Gastroesophageal sphincter (tissue), 4 donors: ENCODE data around the gene MISP. TPM values are rescaled to one million over a fixed set of nuclear protein-coding genes. Genes with fewer than 3 reads are reported as not detected.
"Not testable (repeated sequence)": the region's sequence is repeated elsewhere in the genome, so short reads cannot be mapped to it uniquely, and the experiment has no call there.

Experiments used
- ATAC-seq: fragments of 150-250 bp; one replicate; pipeline ENCODE4 v1.9.1; 2016; ENCODE audit warnings: mild to moderate bottlenecking, moderate library complexity
- H3K27ac ChIP-seq, 4 donors: fragments of 200-600 bp; sonication (generic) in 3 of 4; 1 replicate in 3 of 4; 2 replicates in 1 of 4; pipeline ENCODE4 v1.5.1; 2016 to 2019
- H3K27me3 ChIP-seq: fragments of 200-600 bp; sonication (generic); one replicate; pipeline ENCODE4 v1.5.1; 2019
- H3K36me3 ChIP-seq, 2 donors: fragments of 200-600 bp; sonication (generic); one replicate each; pipeline ENCODE4 v1.5.1; 2019; ENCODE audit warnings: control low read depth in 1 of 2
- H3K4me1 ChIP-seq, 3 donors: fragments of 200-600 bp; sonication (generic); 1 replicate in 2 of 3; 2 replicates in 1 of 3; pipeline ENCODE4 v1.5.1; 2016 to 2019; ENCODE audit warnings: control low read depth in 2 of 3
- H3K4me3 ChIP-seq, 2 donors: fragments of 200-600 bp; sonication (generic); one replicate each; pipeline ENCODE4 v1.5.1; 2019; ENCODE audit warnings: mild to moderate bottlenecking in 1 of 2, moderate library complexity in 1 of 2
- H3K9me3 ChIP-seq, 3 donors: fragments of 200-600 bp; sonication (generic); one replicate each; pipeline ENCODE4 v1.5.1; 2017 to 2019; ENCODE audit warnings: control low read depth in 2 of 3
- EP300 ChIP-seq: sonication (generic); formaldehyde crosslinking; IDR thresholded peaks from one replicate; pipeline ENCODE4 v1.6.1; 2017; ENCODE audit warnings: antibody characterized with exemption, mild to moderate bottlenecking
- POLR2A ChIP-seq, 2 donors: fragments of 450-650 bp; IDR thresholded peaks; one replicate each; pipeline ENCODE4 v1.6.1; 2017; ENCODE audit warnings: antibody characterized with exemption in 2 of 2, mild to moderate bottlenecking in 2 of 2, moderate library complexity in 1 of 2
- POLR2AphosphoS5 ChIP-seq: sonication (generic); formaldehyde crosslinking; IDR thresholded peaks from one replicate; pipeline ENCODE4 v1.6.1; 2017; ENCODE audit warnings: antibody characterized with exemption
- WGBS, 2 donors: methylation state at CpG; one replicate each; pipeline ENCODE4 v1.1.5; 2018; ENCODE audit warnings: low coverage in 1 of 2; 5-methylcytosine and 5-hydroxymethylcytosine counted together
- total RNA-seq, 4 donors: library from RNA; depleted of rRNA; stranded (reverse); fragments of >200 nt; gene quantifications; one replicate each; pipeline ENCODE4 v1.1.0, GENCODE V29; 2016
- TF ChIP-seq, protein P1 (sequence below), 4 experiments: fragments of 200-600 bp in 2 of 4; fragments of 450-650 bp in 2 of 4; sonication (generic) in 1 of 4; IDR thresholded peaks; one replicate each; pipeline ENCODE4 v1.5.1; 2017 to 2019; ENCODE audit warnings: antibody characterized with exemption in 4 of 4, mild to moderate bottlenecking in 2 of 4, moderate library complexity in 2 of 4

The MISP gene, protein sequence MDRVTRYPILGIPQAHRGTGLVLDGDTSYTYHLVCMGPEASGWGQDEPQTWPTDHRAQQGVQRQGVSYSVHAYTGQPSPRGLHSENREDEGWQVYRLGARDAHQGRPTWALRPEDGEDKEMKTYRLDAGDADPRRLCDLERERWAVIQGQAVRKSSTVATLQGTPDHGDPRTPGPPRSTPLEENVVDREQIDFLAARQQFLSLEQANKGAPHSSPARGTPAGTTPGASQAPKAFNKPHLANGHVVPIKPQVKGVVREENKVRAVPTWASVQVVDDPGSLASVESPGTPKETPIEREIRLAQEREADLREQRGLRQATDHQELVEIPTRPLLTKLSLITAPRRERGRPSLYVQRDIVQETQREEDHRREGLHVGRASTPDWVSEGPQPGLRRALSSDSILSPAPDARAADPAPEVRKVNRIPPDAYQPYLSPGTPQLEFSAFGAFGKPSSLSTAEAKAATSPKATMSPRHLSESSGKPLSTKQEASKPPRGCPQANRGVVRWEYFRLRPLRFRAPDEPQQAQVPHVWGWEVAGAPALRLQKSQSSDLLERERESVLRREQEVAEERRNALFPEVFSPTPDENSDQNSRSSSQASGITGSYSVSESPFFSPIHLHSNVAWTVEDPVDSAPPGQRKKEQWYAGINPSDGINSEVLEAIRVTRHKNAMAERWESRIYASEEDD
- total RNA-seq, result under 1 TPM in 1 of 4 donors, not detected in 3; 0.52 TPM

DNA sequence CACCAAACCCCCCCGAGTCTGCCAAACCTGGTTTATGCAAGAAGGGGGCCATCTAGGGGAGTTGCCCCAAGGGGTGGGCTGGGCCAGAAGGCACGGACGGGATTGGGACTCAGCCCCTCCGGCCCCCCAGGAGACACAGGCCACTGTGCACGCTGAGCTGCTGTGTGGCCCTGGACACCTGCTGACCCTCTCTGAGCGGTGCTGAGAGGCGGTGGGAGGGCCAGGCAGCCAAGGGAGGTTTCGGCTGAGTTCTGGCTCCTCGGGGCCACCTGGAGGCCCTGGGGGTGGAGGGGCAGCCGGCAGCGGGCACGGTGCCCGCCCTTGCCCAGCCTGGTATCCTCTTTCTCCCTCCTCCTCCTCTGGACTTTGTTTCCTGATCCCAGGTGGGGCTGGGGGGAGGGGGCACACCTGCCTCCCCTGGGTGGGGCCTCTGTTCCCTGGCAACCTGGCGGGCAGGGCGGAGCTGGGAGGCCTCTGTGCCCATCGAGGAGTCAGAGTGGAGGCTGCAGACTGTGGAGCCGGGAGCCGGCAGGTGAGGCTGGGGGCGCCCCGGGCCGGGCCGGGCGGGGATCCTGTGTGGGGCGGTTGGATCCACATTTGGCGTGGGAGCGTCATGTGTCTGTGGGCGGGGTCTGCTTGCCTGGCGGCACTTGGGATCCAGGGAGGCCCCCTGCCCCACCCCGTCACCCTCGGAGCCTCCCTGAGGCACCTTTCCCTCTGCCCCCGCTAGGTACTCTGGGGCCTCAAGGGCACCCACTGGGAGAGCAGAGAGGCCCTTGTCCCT, at the start of gene MISP:
MISP (plus strand) TSS at position 473 of the 784 bp plus-strand sequence. CDS start 5,835 bp downstream, outside the sequence.
- TF ChIP-seq EP300, result no peak
- no peak for TF ChIP-seq POLR2AphosphoS5
- TF ChIP-seq POLR2A (IDR thresholded peaks at IDR 0.05), result no peak
- TF ChIP-seq, protein P1, sequence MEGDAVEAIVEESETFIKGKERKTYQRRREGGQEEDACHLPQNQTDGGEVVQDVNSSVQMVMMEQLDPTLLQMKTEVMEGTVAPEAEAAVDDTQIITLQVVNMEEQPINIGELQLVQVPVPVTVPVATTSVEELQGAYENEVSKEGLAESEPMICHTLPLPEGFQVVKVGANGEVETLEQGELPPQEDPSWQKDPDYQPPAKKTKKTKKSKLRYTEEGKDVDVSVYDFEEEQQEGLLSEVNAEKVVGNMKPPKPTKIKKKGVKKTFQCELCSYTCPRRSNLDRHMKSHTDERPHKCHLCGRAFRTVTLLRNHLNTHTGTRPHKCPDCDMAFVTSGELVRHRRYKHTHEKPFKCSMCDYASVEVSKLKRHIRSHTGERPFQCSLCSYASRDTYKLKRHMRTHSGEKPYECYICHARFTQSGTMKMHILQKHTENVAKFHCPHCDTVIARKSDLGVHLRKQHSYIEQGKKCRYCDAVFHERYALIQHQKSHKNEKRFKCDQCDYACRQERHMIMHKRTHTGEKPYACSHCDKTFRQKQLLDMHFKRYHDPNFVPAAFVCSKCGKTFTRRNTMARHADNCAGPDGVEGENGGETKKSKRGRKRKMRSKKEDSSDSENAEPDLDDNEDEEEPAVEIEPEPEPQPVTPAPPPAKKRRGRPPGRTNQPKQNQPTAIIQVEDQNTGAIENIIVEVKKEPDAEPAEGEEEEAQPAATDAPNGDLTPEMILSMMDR (IDR thresholded peaks at IDR 0.05), result no peak
- Histone ChIP-seq H3K27ac (no peak within 1 kb of the TSS), H3K4me1 (no peaks in the 10 kb centered on the region), H3K36me3 (peaks cover 0 to 24% of the 10 kb centered on the region in 2 donors), H3K9me3 (peaks cover 0 to 19% (median 2%) of the 10 kb centered on the region in 3 donors), H3K27me3 (peaks cover 53% of the 10 kb centered on the region), H3K4me3 (no peak within 1 kb of the TSS)
- ATAC-seq, result no peak
- no CpG with 5 or more reads among the region's 31 CpGs for WGBS, 2 donors

DNA sequence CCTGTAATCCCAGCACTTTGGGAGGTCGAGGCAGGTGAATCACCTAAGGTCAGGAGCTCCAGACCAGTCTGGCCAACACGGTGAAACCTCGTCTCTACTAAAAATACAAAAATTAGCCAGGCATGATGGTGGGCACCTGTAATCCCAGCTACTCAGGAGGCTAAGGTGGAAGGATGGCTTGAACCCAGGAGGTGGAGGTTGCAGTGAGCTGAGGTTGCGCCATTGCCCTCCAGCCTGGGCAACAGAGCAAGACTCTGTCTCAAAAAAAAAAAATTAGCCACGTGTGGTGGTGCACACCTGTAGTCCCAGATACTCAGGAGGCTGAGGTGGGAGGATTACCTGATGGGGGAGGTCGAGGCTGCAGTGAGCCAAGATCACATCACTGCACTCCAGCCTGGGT, 48.1 kb upstream of the MISP start:
- not testable (repeated sequence) for ATAC-seq, H3K36me3 ChIP-seq, H3K27ac ChIP-seq, H3K9me3 ChIP-seq
- 73 to 74% methylated on average over 5 to 6 of the region's 6 CpGs for WGBS, 2 donors
- peaks cover 0 to 24% (median 0%) of the 10 kb centered on the region in 3 donors for H3K4me1 ChIP-seq
- H3K4me3 ChIP-seq, result peak overlapping the region in 1 of 2 donors; percentile 26
- H3K27me3 ChIP-seq, result peaks cover 36% of the 10 kb centered on the region

DNA sequence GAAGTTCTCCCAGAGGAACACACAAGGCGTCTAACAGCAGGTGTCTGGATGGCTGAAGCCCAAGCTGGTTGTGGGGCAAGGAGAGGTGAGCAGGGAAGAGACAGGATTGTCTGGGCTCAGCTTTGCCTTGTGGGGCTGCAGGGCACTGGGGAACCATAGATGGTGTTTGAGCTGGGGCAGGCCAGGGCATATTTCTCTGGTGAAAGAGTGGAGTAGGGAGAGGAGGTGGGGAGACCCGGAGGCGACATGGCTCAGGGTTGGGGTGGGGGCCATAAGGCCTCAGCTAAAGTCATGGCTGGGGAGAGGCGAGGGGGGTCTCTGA, 47.6 kb upstream of the MISP start:
- Histone ChIP-seq H3K4me3 (peak overlapping the region in 1 of 2 donors; percentile 26), H3K9me3 (no peaks in the 10 kb centered on the region), H3K27ac (peak overlapping the region in 2 of 4 donors; percentile 37 to 46), H3K36me3 (no peaks in the 10 kb centered on the region), H3K4me1 (peaks cover 0 to 29% (median 3%) of the 10 kb centered on the region in 3 donors), H3K27me3 (peaks cover 36% of the 10 kb centered on the region)
- ATAC-seq, result no peak
- 49 to 50% methylated on average over 2 to 3 of the region's 4 CpGs for WGBS, 2 donors
- TF ChIP-seq POLR2A (IDR thresholded peaks at IDR 0.05) (no peak), POLR2AphosphoS5 (no peak), EP300 (no peak)
- TF ChIP-seq, protein P1 (IDR thresholded peaks at IDR 0.05), result no peak

DNA sequence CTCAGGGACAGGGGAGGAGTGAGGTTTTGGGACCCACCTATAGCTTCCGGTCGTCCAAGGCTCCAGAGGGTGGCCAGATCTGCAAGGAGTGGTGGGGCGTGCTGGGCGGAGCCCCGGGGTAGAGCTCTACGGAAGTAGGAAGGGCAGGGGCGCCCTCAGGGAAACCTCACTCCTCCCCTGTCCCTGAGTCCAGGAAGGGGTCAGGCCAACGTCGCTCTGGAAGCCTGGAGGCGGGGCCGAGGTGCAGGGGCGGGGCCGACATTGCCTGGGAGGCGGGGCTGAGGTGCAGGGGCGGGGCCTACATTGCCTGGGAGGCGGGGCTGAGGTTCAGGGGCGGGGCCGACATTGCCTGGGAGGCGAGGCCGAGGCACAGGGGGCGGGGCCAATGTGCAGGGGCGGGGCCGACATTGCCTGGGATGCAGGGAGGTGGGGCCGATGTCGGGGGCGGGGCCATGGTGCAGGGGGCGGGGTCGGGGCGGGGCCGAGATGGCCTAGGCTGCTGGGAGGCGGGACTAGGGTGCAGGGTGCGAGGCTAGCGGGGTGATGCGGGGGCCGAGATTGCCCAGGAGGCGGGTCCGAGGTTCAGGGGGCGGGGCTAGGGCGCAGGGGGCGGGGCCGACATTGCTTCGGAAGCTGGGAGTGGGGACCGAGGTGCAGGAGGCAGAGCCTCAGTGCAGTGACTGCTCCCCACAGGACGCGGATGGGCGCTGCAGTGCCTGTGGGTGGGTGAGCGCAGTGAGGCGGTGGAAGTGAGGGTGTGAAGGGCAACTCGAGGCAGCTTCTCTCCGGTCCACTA, 47.1 kb upstream of the MISP start:
- 9 to 11% methylated on average over 11 to 19 of the region's 50 CpGs for WGBS, 2 donors
- Histone ChIP-seq H3K27ac (peak overlapping the region in 2 of 4 donors; percentile 37 to 46), H3K36me3 (no peaks in the 10 kb centered on the region), H3K9me3 (no peaks in the 10 kb centered on the region), H3K4me1 (peaks cover 0 to 32% (median 4%) of the 10 kb centered on the region in 3 donors), H3K27me3 (peaks cover 36% of the 10 kb centered on the region), H3K4me3 (peak overlapping the region in 1 of 2 donors; percentile 26)
- peak; percentile 86 for ATAC-seq
- TF ChIP-seq, protein P1 (IDR thresholded peaks at IDR 0.05), result no peak
- TF ChIP-seq POLR2A (IDR thresholded peaks at IDR 0.05) (no peak), EP300 (no peak), POLR2AphosphoS5 (no peak)
